Frontal cortex (tissue), 4 donors: Measurements from ENCODE around the gene HMGA1. TPM values are rescaled to one million over a fixed set of nuclear protein-coding genes. Genes with fewer than 3 reads are reported as not detected.

Experiments
- DNase-seq, 2 donors: peaks; one replicate each; pipeline ENCODE4 v3.0.0; 2012; ENCODE audit warnings: low spot score in 2 of 2
- FAIRE-seq: peaks from 2 replicates; lab custom pipeline; 2012; peaks lifted over from hg19 to GRCh38; lab: Jason Lieb, UNC
- small RNA-seq: library from RNA; depleted of rRNA; stranded (forward); fragments of <200 nt; gene quantifications from one replicate; pipeline ENCODE3, GENCODE V24; 2014
- total RNA-seq: library from RNA; depleted of rRNA; stranded (reverse); fragments of >200 nt; gene quantifications from one replicate; pipeline ENCODE4 v1.2.3, GENCODE V29; 2014
- donor health status: control.
- donor health status: control.
- donor health status: control.

The HMGA1 gene
- total RNA-seq, 1 donor from 2014 or later, result 24.5 TPM

DNA sequence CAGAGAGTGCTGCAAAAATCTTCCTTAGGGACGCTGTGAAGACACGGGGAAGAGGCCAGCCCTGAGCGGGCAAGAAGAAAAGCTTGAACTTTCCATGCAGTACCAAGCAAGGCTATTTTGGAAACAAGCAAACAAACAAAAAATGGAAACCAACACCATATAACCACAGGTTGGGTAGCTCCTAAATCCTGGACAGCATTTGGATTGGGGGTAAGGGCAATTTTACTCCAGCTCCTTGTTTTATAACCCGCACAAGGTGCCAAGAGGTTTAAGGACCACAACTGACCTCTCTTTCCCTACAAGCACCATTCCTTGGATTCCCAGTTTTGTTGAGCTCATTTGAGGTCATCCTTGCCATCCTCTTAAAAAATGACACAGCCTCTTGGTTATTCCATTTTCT lies 43.5 kb downstream of the HMGA1 start:
- FAIRE-seq, result no peak
- DNase-seq, result no peak

DNA sequence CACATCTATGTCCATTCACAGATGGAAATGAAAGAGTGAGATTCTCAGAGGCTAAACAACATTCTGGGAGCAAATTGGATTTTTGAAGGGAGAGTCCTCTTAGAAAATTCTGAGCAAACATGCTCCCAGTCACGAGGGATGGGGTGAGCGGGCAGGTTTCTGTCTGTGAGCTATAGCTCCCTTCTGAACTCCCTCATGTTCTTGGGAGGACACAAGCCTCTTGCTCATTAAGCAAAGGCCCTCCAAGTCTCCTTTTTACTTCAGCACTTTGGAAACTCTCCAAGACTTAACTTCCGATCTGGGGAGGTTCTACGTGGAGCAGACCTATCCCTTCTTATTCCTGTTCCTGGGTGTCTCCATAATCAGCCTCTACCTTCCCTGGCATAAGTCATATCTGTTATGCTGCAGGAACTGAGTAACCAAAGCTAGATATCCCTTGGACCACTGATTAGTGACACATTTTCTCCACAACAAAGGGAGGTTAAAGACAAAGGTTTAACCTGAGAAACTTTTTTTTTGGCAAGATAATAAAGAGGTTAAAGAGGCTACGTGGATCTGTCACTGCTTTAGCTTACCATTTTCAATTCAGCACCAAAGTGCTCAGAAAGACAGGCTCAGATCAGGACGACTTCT lies 45.1 kb downstream of the HMGA1 start:
- DNase-seq (no peak), FAIRE-seq (no peak)

DNA sequence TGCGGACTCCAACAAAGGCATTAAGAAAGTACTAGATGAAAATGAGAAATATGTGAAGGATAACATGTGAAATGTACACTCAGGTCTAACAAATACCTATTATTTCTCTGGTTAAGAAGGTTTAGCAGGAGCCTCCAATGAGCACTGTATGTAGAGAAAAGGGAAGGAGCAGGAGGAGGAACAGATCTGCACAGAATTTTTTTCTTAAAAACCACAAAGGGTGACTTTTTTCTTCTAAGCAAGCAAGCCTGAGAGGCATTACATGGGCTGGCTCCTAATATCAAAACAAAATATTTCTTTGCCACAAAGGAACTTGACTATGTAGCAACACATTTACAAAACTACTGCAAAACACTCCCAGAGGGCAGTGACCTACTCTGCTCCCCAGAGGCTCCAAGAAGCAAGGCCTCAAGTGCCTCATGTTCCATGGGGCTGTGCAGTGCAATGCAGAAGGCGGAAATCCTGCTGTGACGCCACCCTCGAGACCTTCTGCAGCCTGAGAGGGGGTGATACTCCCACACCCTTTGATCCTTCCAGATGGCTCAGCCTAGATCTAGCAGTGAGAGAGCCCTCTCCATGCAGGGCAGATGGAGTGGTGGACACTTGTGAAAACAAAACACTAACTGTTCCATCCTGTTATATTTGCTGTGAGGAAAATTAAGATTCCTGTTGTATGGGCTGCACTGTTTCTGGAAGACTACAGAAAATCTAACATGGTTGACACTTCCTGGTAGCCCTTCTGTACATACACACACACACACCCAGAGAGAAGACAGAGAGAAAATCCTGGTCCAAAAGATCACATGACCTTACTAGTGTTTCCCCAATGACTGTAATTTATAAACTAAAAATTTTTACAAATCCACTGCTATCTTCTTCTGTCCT lies 48.1 kb downstream of the HMGA1 start:
- no peak for FAIRE-seq
- no peak for DNase-seq

DNA sequence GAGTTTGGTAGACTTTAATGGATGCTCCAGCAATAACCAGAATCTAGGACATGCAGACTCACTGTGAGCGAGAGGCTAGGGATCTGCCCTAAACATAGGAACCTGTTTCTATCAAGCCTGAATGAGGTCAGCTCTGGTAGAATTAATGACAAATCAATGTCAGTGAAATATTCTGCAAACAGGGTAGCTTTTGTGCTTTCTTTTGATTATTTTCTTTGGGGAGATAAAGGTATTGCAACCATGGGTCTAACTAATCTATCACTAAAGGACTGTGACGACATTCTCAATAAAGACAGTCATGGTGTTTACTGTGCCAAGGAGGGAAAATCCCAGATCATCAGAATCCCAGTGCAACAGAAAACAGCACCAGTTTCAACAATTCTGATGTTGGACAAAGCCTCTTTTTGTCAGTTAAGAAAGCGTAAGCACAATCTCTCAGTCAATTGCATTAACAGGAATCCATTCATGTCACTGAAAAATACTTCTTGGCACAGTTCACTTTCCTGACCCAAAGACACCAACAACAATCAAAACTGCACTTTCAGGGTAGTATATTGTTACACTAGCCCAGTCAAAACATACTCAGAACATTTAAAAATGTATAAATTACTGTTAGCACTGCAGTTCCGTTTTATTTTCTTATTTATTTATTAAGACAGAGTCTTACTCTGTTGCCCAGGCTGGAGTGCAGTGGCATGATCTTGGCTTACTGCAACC lies 48.9 kb downstream of the HMGA1 start:
- FAIRE-seq, result no peak
- no peak for DNase-seq

DNA sequence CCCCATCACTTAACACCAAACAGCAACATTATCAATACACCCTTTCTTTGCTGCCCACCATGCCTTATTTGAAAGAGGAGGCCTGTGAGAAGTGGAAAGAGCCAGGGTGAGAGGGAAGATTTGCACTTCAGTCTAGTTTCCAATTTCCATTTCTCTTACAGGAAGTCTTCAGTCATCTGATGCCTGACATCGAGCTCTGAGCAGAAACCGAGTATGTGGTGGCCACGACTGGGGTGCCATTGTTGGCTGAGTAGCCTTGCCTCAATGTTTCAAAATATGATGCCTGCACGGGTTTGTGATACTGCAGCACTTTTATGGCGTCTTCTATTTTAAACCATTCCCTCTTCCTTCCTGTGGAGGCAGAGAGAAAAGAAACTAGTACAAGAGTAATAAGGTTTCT lies 51.9 kb downstream of the HMGA1 start:
- FAIRE-seq, result no peak

DNA sequence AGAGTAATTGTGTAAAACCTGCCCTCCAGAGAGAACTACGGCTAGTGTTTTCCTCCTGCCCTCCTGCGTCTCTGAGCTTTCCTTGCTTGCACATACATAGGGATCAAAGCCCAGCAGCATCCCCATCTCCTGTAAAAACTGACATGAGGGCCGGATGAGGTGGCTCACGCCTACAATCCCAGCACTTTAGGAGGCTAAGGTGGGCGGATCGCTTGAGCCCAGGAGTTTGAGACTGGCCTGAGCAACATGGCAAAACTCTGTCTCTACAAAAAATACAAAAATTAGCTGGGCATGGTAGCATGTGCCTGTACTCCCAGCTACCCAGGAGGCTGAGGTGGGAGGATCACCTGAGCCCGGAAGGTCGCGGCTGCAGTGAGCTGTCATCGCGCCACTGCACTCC lies 52.5 kb downstream of the HMGA1 start:
- DNase-seq (no peak), FAIRE-seq (no peak)

More for the DNA sequence above, 51.9 kb downstream of the HMGA1 start:
- DNase-seq, result no peak

DNA sequence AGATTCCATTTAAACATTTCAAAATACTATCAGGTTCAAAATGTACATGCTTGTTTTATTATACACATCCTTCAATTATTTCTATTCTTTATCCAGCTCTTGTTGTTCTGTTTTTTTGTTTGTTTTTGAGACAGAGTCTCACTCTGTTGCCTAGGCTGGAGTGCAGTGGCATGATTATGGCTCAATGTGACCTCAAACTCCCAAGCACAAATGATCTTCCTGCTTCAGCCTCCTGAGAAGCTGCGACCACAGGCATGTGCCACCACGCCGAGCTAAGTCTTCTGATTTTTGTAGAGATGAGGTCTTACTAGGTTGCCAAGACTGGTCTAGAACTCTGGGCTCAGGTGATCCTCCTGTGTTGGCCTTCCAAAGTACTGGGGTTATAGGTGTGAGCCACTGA lies 56.3 kb downstream of the HMGA1 start:
- DNase-seq (no peak), FAIRE-seq (no peak)

DNA sequence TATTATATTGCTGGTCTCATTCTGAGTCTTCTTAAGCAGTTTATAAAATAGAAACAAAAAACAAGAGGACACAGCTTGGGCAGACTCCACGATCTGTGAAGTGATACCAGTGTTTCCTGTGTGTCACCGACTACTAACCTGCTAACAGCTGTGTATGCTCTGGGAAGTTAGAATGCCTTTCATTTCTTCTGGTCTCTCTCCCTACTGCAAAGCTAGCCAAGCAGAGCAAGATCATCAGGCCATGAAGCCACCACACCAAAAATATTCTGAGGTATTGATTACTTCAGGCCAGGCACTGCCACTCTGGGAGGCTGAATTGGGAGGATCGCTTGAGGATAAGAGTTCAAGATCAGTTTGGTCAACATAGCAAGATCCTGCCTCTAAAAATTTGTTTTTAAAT lies 59.0 kb downstream of the HMGA1 start:
- DNase-seq (no peak), FAIRE-seq (no peak)

Small RNA genes lying within 50 kb of the gene (small RNA-seq; reads per million reads assigned to genes)
- gene MIR6835, result not detected

Other genes starting within 250 kb of the HMGA1 start
- gene GRM4, start 90.8 kb upstream of the HMGA1 start, total RNA-seq, result 3.7 TPM
- 23.2 TPM for gene SMIM29, start 12.1 kb downstream of the HMGA1 start, total RNA-seq
- 96.2 TPM for gene NUDT3, start 155.8 kb downstream of the HMGA1 start, total RNA-seq
- gene RPS10, start 189.2 kb downstream of the HMGA1 start, total RNA-seq, result 792 TPM
- gene PACSIN1, start 229.2 kb downstream of the HMGA1 start, total RNA-seq, result 2.9 TPM